ENCODE measurements around the gene SIMC1.
"Not testable (repeated sequence)": the region's sequence is repeated elsewhere in the genome, so short reads cannot be mapped to it uniquely, and the experiment has no call there.

SIMC1 gene

GRCh38 chr5:176237971-176238644 is at the start of gene SIMC1:
Gene SIMC1, plus strand, starts transcription at chr5:176238424. Its CDS starts 85 bp downstream, at chr5:176238509.
- peak; percentile 63 for DNase-seq (ENCODE audit: low spot score)
- in situ Hi-C loops (cut with MboI; ENCODE audit: low pct_unique_long_range_greater_than_20kb, low sequenced_read_pairs, unreplicated experiment), result not testable (repeated sequence)

- peak; percentile 15 for DNase-seq (ENCODE audit: low spot score)
- no peak for TF ChIP-seq CTCF (IDR thresholded peaks at IDR 0.05; ENCODE audit: extremely low read depth, insufficient read depth, missing control alignments)
- in situ Hi-C loops (cut with MboI; ENCODE audit: low pct_unique_long_range_greater_than_20kb, low sequenced_read_pairs, unreplicated experiment), result no loop called here
Observed at GRCh38 chr5:176188506-176189193, 49.6 kb upstream of the SIMC1 start.

- DNase-seq (ENCODE audit: low spot score), result no peak
- no peak for TF ChIP-seq CTCF (IDR thresholded peaks at IDR 0.05; ENCODE audit: extremely low read depth, insufficient read depth, missing control alignments)
- in situ Hi-C loops (cut with MboI; ENCODE audit: low pct_unique_long_range_greater_than_20kb, low sequenced_read_pairs, unreplicated experiment), result no loop called here
Observed at GRCh38 chr5:176189857-176190256, 48.4 kb upstream of the SIMC1 start.

GRCh38 chr5:176190886-176191755 is 47.1 kb upstream of the SIMC1 start:
- TF ChIP-seq CTCF (IDR thresholded peaks at IDR 0.05; ENCODE audit: extremely low read depth, insufficient read depth, missing control alignments), result no peak
- no peak for DNase-seq (ENCODE audit: low spot score)
- in situ Hi-C loops (cut with MboI; ENCODE audit: low pct_unique_long_range_greater_than_20kb, low sequenced_read_pairs, unreplicated experiment), result no loop called here

GRCh38 chr5:176192094-176192721 is 46.0 kb upstream of the SIMC1 start:
- TF ChIP-seq CTCF (IDR thresholded peaks at IDR 0.05; ENCODE audit: extremely low read depth, insufficient read depth, missing control alignments), result no peak
- DNase-seq (ENCODE audit: low spot score), result no peak
- in situ Hi-C loops (cut with MboI; ENCODE audit: low pct_unique_long_range_greater_than_20kb, low sequenced_read_pairs, unreplicated experiment), result no loop called here

GRCh38 chr5:176192722-176193117 is 45.5 kb upstream of the SIMC1 start:
- DNase-seq (ENCODE audit: low spot score); in situ Hi-C loops (cut with MboI; ENCODE audit: low pct_unique_long_range_greater_than_20kb, low sequenced_read_pairs, unreplicated experiment): not testable (repeated sequence)

GRCh38 chr5:176193636-176194035 is 44.6 kb upstream of the SIMC1 start:
- in situ Hi-C loops (cut with MboI; ENCODE audit: low pct_unique_long_range_greater_than_20kb, low sequenced_read_pairs, unreplicated experiment), result not testable (repeated sequence)

GRCh38 chr5:176194238-176195083 is 43.8 kb upstream of the SIMC1 start:
- in situ Hi-C loops (cut with MboI; ENCODE audit: low pct_unique_long_range_greater_than_20kb, low sequenced_read_pairs, unreplicated experiment); DNase-seq (ENCODE audit: low spot score): not testable (repeated sequence)

More at GRCh38 chr5:176193636-176194035, 44.6 kb upstream of the SIMC1 start:
- DNase-seq (ENCODE audit: low spot score), result not testable (repeated sequence)

- in situ Hi-C loops (cut with MboI; ENCODE audit: low pct_unique_long_range_greater_than_20kb, low sequenced_read_pairs, unreplicated experiment); DNase-seq (ENCODE audit: low spot score): not testable (repeated sequence)
Observed at GRCh38 chr5:176195084-176195413, 43.2 kb upstream of the SIMC1 start.

- in situ Hi-C loops (cut with MboI; ENCODE audit: low pct_unique_long_range_greater_than_20kb, low sequenced_read_pairs, unreplicated experiment); DNase-seq (ENCODE audit: low spot score): not testable (repeated sequence)
Observed at GRCh38 chr5:176195487-176196207, 42.6 kb upstream of the SIMC1 start.

GRCh38 chr5:176196781-176197180 is 41.4 kb upstream of the SIMC1 start:
- in situ Hi-C loops (cut with MboI; ENCODE audit: low pct_unique_long_range_greater_than_20kb, low sequenced_read_pairs, unreplicated experiment), result not testable (repeated sequence)

More at GRCh38 chr5:176196781-176197180, 41.4 kb upstream of the SIMC1 start:
- not testable (repeated sequence) for DNase-seq (ENCODE audit: low spot score)

All from GM13977 (cell line).